ENCODE measurements around the gene NIT2. TPM values are rescaled to one million over a fixed set of nuclear protein-coding genes. Genes with fewer than 3 reads are reported as not detected.
A peak's percentile ranks its signal among the peaks of the same experiment; 100 is the strongest.

NIT2 gene
- total RNA-seq, 2 experiments from 2014 or later: 18.6 to 21.4 TPM

DNA sequence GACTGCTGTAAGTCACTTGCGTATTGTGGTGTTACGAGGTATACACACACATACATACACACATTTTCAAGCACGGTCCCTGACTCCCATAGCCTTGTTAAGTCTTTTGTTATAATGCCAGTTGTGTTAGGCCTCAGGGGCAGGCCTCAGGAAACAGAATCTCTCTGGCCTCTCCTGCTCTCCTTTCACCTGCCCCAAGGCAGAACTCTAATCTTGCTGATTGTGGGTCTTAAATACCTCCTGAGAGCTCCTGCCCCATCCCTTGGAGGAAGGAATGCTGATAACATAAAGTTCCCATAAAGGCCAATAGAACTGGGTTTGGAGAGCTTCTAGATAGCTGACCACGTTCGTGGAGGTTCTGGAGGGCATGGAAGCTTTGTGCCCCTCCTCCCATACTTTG is 3.9 kb upstream of the NIT2 start:
- no peak overlapping the region for H3K27ac ChIP-seq (ENCODE audit: low read depth in 1 of 2, low read length in 2 of 2)

DNA sequence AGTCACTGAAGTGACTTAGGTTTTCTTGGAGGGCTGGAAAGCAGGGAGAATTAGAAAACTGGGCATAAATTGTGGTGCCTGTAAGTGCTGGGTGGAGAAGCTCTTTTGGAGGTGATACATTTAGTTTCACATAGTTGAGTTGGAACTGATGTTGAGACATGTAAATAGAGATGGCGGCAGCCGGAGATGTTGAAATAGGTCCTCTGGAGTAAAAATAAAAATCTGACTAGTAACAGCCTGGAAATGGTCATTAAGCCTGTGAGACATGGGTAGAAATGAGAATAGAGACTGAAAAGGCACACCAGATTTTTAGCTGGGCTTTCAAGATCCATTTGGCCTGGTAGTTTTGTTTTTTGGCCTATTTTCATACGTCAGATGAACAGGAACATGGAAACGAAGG is 2.9 kb upstream of the NIT2 start:
- DNase-seq: no peak
- Histone ChIP-seq H3K4me3 (ENCODE audit: low read length) (no peak overlapping the region), H3K36me3 (ENCODE audit: insufficient read depth, low read length) (no peaks in the 10 kb centered on the region), H3K9me3 (ENCODE audit: control insufficient read depth in 1 of 2, insufficient read depth in 1 of 2, low read length in 2 of 2) (no peaks in the 10 kb centered on the region), H3K27me3 (ENCODE audit: control insufficient read depth in 1 of 2, insufficient read depth in 2 of 2, low read length in 2 of 2) (no peaks in the 10 kb centered on the region), H3K27ac (ENCODE audit: low read depth in 1 of 2, low read length in 2 of 2) (no peak overlapping the region), H3K4me1 (ENCODE audit: insufficient read depth, low read length) (peaks cover 17% of the 10 kb centered on the region)
- no peaks in the 10 kb centered on the region for H3K9me3 Mint-ChIP-seq
- H3K36me3 Mint-ChIP-seq (ENCODE audit: low read depth): peaks cover 9% of the 10 kb centered on the region
- H3K27me3 Mint-ChIP-seq: no peaks in the 10 kb centered on the region
- no peak overlapping the region for H3K27ac Mint-ChIP-seq
- peaks cover 24% of the 10 kb centered on the region for H3K4me1 Mint-ChIP-seq (ENCODE audit: low read depth)
- intact Hi-C loops (cut with DNase I, micrococcal nuclease): loop anchor here in 1 of 2 experiments (10.0 kb wide), 2 partner anchors 383 to 1427 kb away; partner anchors contain the start of gene DCBLD2
- TF ChIP-seq, protein P1, sequence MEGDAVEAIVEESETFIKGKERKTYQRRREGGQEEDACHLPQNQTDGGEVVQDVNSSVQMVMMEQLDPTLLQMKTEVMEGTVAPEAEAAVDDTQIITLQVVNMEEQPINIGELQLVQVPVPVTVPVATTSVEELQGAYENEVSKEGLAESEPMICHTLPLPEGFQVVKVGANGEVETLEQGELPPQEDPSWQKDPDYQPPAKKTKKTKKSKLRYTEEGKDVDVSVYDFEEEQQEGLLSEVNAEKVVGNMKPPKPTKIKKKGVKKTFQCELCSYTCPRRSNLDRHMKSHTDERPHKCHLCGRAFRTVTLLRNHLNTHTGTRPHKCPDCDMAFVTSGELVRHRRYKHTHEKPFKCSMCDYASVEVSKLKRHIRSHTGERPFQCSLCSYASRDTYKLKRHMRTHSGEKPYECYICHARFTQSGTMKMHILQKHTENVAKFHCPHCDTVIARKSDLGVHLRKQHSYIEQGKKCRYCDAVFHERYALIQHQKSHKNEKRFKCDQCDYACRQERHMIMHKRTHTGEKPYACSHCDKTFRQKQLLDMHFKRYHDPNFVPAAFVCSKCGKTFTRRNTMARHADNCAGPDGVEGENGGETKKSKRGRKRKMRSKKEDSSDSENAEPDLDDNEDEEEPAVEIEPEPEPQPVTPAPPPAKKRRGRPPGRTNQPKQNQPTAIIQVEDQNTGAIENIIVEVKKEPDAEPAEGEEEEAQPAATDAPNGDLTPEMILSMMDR (IDR thresholded peaks at IDR 0.05): no peak
- ChIA-PET POLR2A (interaction anchor here (1.1 to 1.4 kb wide), 2 partner anchors 70 to 514 kb away, joined by 3 to 4 read pairs; partner anchors contain the start of genes CMSS1, LNP1 and TOMM70), CTCF (no interaction called here)
- H3K4me3 Mint-ChIP-seq: peak overlapping the region; percentile 21
- no peak for ATAC-seq (ENCODE audit: poor library complexity)

More for the DNA sequence above, 3.9 kb upstream of the NIT2 start:
- Mint-ChIP-seq H3K4me3 (no peak overlapping the region), H3K9me3 (no peaks in the 10 kb centered on the region), H3K27ac (no peak overlapping the region), H3K27me3 (no peaks in the 10 kb centered on the region), H3K4me1 (ENCODE audit: low read depth) (peaks cover 14% of the 10 kb centered on the region), H3K36me3 (ENCODE audit: low read depth) (peaks cover 16% of the 10 kb centered on the region)
- Histone ChIP-seq H3K9me3 (ENCODE audit: control insufficient read depth in 1 of 2, insufficient read depth in 1 of 2, low read length in 2 of 2) (no peaks in the 10 kb centered on the region), H3K4me1 (ENCODE audit: insufficient read depth, low read length) (peaks cover 16% of the 10 kb centered on the region), H3K4me3 (ENCODE audit: low read length) (no peak overlapping the region), H3K27me3 (ENCODE audit: control insufficient read depth in 1 of 2, insufficient read depth in 2 of 2, low read length in 2 of 2) (no peaks in the 10 kb centered on the region), H3K36me3 (ENCODE audit: insufficient read depth, low read length) (no peaks in the 10 kb centered on the region)
- ChIA-PET POLR2A (interaction anchor here (1.0 kb wide), 1 partner anchor 70 kb away, joined by 3 read pairs; the partner anchor contains the start of gene TBC1D23), CTCF (no interaction called here)
- intact Hi-C loops (cut with DNase I, micrococcal nuclease): loop anchor here in 1 of 2 experiments (10.0 kb wide), 2 partner anchors 384 to 1426 kb away; partner anchors contain the start of gene DCBLD2
- TF ChIP-seq, protein P1 (IDR thresholded peaks at IDR 0.05): no peak
- no peak for DNase-seq
- no peak for ATAC-seq (ENCODE audit: poor library complexity)

DNA sequence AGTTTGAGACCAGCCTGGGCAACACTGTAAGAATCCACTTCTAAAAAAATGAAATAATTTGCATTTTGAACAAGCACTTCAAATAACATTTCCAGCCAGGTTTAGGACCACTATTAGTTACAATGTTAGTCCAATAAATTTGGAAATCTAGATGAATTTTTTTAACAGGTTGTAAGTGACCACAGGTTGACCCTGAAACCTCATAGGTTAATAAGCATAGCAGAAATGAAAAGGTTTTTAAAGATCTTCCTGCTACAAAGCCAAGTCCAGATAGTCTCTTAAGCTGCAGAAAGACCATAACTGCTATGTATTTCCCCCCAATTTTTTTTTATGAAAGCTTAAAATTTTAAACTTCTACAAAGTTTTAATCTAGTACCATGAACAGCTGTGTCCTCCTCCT is 1.5 kb upstream of the NIT2 start:
- Mint-ChIP-seq H3K36me3 (ENCODE audit: low read depth) (peaks cover 6% of the 10 kb centered on the region), H3K9me3 (no peaks in the 10 kb centered on the region), H3K27me3 (no peaks in the 10 kb centered on the region), H3K4me1 (ENCODE audit: low read depth) (peaks cover 25% of the 10 kb centered on the region), H3K27ac (no peak overlapping the region), H3K4me3 (no peak overlapping the region)
- DNase-seq (no peak), ATAC-seq (ENCODE audit: poor library complexity) (no peak)
- ChIA-PET CTCF (interaction anchor here (1.3 kb wide), 1 partner anchor 38 kb away, joined by 3 read pairs; no protein-coding TSS in a partner anchor), POLR2A (interaction anchor here (0.6 to 1.1 kb wide), 2 partner anchors 42 to 419 kb away, joined by 3 read pairs; no protein-coding TSS in a partner anchor)
- Histone ChIP-seq H3K9me3 (ENCODE audit: control insufficient read depth in 1 of 2, insufficient read depth in 1 of 2, low read length in 2 of 2) (no peaks in the 10 kb centered on the region), H3K27me3 (ENCODE audit: control insufficient read depth in 1 of 2, insufficient read depth in 2 of 2, low read length in 2 of 2) (no peaks in the 10 kb centered on the region), H3K4me3 (ENCODE audit: low read length) (no peak overlapping the region), H3K36me3 (ENCODE audit: insufficient read depth, low read length) (no peaks in the 10 kb centered on the region), H3K4me1 (ENCODE audit: insufficient read depth, low read length) (peaks cover 17% of the 10 kb centered on the region), H3K27ac (ENCODE audit: low read depth in 1 of 2, low read length in 2 of 2) (no peak overlapping the region)
- TF ChIP-seq, protein P1 (IDR thresholded peaks at IDR 0.05): no peak
- intact Hi-C loops (cut with DNase I, micrococcal nuclease): loop anchor here in 1 of 2 experiments (10.0 kb wide), 2 partner anchors 382 to 1428 kb away; partner anchors contain the start of gene DCBLD2
